Vagina (tissue), 2 donors: ENCODE results near the gene EPS8L3. TPM values are rescaled to one million over a fixed set of nuclear protein-coding genes. Genes with fewer than 3 reads are reported as not detected.

Experiments
- DNase-seq, 2 donors: peaks; one replicate each; pipeline ENCODE4 v3.0.0-alpha.2; 2017; ENCODE audit errors: extremely low spot score in 2 of 2
- H3K27ac ChIP-seq: fragments of 200-600 bp; sonication (generic); one replicate; pipeline ENCODE4 v1.5.1; 2019
- H3K27me3 ChIP-seq: fragments of 200-600 bp; sonication (generic); one replicate; pipeline ENCODE4 v1.5.1; 2019
- H3K36me3 ChIP-seq, 2 donors: fragments of 200-600 bp; sonication (generic); one replicate each; pipeline ENCODE4 v1.5.1; 2017 to 2019
- H3K4me1 ChIP-seq: fragments of 200-600 bp; sonication (generic); one replicate; pipeline ENCODE4 v1.5.1; 2019
- H3K4me3 ChIP-seq, 2 donors: fragments of 200-600 bp; sonication (generic); 1 replicate in 1 of 2; 2 replicates in 1 of 2; pipeline ENCODE4 v1.5.1; 2016 to 2019
- H3K9me3 ChIP-seq: fragments of 200-600 bp; sonication (generic); one replicate; pipeline ENCODE4 v1.5.1; 2019
- POLR2A ChIP-seq, 2 donors: fragments of 450-650 bp; IDR thresholded peaks; one replicate each; pipeline ENCODE4 v1.6.1; 2017; ENCODE audit warnings: antibody characterized with exemption in 2 of 2, mild to moderate bottlenecking in 2 of 2, moderate library complexity in 2 of 2
- POLR2AphosphoS5 ChIP-seq, 2 donors: sonication (generic); formaldehyde crosslinking; IDR thresholded peaks; one replicate each; pipeline ENCODE4 v1.9.0; 2017; ENCODE audit warnings: antibody characterized with exemption in 2 of 2, mild to moderate bottlenecking in 2 of 2, low read depth in 1 of 2; ENCODE audit not compliant: insufficient read depth in 1 of 2
- intact Hi-C: fragments of 100-400 bp; cut with DNase I; formaldehyde crosslinking; loops from one replicate; pipeline ENCODE4 v1.15.1; 2023
- total RNA-seq: library from RNA; depleted of rRNA; stranded (reverse); fragments of >200 nt; gene quantifications from one replicate; pipeline ENCODE4 v1.2.3, GENCODE V29; 2016
- TF ChIP-seq, protein P1 (sequence below), 3 experiments: fragments of 450-650 bp in 2 of 3; fragments of 200-600 bp in 1 of 3; sonication (generic) in 1 of 3; IDR thresholded peaks; one replicate each; pipeline ENCODE4 v1.5.1; 2017 to 2019; ENCODE audit warnings: antibody characterized with exemption in 3 of 3, mild to moderate bottlenecking in 2 of 3, moderate library complexity in 2 of 3

Gene EPS8L3
- total RNA-seq, 1 donor from 2014 or later: not detected

DNA sequence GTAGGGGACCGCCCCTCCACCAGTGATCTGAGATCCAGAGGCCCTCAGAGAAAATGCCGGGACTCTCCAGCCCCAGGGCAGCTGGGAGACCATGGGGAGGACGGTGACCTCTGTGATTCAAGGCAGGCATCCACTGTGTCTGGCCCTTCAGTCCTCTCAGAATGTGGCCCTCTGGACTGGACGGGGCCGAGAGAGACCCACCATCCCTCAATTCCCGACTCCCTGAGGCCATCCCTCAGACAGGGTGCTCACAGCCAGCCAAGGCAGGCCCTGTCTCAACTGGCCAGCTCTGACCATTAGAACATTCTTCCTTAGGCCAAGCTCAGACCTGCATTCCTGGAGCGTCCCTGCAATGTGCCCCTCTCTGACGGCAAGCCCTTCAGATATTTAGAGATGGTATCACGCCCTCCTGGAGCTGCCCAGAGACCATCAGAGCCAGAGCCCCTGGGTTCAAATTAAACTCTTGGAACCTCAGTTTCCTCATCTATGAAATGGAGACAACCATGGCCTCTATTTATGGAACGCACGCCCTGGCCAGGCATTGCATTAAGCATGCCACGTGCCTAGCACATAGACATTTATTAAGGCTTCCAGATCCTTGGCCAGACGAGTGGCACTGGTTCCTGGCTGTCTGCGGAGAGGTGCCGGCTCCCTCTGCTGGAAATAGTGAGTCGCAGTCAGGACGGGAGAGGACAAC, 9.6 kb upstream of the EPS8L3 start:
- no peak for DNase-seq
- no peak overlapping the region for H3K27ac ChIP-seq
- intact Hi-C loops: loop anchor here (2.0 to 5.0 kb wide), 2 partner anchors 131 to 225 kb away; partner anchors contain the start of gene GNAI3

DNA sequence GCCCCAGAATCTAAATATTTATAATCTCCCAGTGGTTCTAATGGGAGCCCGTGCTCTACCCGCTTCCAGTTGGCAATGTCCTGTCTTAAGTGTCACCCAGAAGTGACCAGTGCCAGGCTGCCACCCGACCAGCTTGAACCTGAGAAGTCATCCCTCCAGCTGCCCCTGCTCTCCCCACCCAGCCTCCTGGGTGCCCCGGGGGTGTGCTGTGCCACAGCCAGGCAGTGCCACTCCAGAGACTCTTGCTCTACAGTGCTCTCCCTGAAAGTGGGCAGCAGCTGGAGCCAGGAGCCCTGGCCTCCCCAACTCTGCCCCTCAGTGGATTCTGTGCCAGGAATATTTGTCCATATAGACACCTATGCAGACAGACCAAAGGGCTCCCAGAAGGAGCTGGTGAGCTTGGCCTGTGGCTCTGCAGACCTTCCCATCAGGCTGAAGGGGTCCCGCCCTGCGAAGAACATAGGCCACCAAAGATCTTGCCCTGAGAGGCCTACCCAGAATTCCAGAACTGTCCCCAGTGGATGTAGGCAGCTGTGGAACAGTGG, 9.0 kb upstream of the EPS8L3 start:
- intact Hi-C loops: loop anchor here (2.0 to 5.0 kb wide), 2 partner anchors 130 to 224 kb away; partner anchors contain the start of gene GNAI3
- H3K27ac ChIP-seq: no peak overlapping the region
- no peaks in the 10 kb centered on the region for H3K9me3 ChIP-seq

More for the DNA sequence above, 9.6 kb upstream of the EPS8L3 start:
- Histone ChIP-seq H3K9me3 (no peaks in the 10 kb centered on the region), H3K36me3 (no peaks in the 10 kb centered on the region), H3K27me3 (no peaks in the 10 kb centered on the region), H3K4me1 (no peaks in the 10 kb centered on the region), H3K4me3 (no peak overlapping the region)
- TF ChIP-seq, protein P1, sequence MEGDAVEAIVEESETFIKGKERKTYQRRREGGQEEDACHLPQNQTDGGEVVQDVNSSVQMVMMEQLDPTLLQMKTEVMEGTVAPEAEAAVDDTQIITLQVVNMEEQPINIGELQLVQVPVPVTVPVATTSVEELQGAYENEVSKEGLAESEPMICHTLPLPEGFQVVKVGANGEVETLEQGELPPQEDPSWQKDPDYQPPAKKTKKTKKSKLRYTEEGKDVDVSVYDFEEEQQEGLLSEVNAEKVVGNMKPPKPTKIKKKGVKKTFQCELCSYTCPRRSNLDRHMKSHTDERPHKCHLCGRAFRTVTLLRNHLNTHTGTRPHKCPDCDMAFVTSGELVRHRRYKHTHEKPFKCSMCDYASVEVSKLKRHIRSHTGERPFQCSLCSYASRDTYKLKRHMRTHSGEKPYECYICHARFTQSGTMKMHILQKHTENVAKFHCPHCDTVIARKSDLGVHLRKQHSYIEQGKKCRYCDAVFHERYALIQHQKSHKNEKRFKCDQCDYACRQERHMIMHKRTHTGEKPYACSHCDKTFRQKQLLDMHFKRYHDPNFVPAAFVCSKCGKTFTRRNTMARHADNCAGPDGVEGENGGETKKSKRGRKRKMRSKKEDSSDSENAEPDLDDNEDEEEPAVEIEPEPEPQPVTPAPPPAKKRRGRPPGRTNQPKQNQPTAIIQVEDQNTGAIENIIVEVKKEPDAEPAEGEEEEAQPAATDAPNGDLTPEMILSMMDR (IDR thresholded peaks at IDR 0.05): peak; percentile 56 to 89 (median 78)
- no peak for TF ChIP-seq POLR2A (IDR thresholded peaks at IDR 0.05)
- peak; percentile 38 to 56 for TF ChIP-seq POLR2AphosphoS5 (IDR thresholded peaks at IDR 0.05; ENCODE audit: insufficient read depth in 1 of 2, low read depth in 1 of 2)

DNA sequence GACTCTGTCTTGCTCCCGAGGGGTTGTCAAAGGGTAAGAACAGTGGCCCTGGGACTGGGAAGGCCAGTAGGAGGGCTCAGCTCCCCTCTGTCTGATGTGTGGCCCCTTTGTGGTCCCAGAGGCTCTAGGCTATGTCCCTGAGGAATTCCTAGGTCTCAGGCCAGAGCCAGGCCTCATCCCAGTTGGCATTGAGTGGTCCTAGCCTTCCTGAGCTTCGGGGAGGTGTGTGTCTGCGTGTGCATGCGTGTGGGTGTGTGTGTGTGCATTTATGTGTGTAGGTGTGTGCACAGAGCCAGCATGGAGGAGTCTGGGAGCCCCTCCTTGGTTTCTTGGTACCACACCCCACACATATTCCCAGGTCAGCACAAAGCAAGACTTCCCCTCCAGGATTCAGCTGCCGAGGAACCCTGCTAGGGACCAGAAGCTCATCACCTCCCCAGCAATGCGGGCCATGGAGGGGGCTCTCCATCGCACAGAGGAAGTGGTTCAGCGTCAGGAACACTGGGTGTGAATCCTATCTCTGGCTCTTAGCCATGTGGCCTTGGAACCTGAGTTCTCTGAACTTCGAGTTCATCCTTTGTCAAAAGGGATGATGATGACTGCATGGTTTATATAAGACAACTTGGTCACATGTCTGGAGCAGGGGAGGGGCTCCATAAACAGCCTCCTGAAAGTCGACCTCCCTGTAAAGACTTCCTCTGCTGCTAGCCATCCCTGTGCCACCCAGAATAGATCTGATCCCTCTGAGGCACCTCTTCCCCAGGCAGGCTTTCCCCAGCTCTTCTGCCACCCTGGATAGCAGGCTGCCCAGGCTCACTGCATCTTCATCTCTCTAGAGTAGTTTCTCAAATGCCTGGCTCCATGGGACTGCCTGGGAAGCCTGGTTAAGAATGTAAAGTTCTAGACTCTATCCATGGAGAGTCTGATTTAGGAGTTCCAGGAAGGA, 8.3 kb upstream of the EPS8L3 start:
- no peak for DNase-seq
- Histone ChIP-seq H3K27ac (no peak overlapping the region), H3K36me3 (no peaks in the 10 kb centered on the region), H3K4me1 (no peaks in the 10 kb centered on the region), H3K9me3 (no peaks in the 10 kb centered on the region), H3K4me3 (no peak overlapping the region), H3K27me3 (no peaks in the 10 kb centered on the region)
- intact Hi-C loops: loop anchor here (2.0 to 5.0 kb wide), 2 partner anchors 130 to 223 kb away; partner anchors contain the start of gene GNAI3
- no peak for TF ChIP-seq POLR2AphosphoS5 (IDR thresholded peaks at IDR 0.05; ENCODE audit: insufficient read depth in 1 of 2, low read depth in 1 of 2)
- TF ChIP-seq POLR2A (IDR thresholded peaks at IDR 0.05): no peak
- TF ChIP-seq, protein P1 (IDR thresholded peaks at IDR 0.05): no peak

More for the DNA sequence above, 9.0 kb upstream of the EPS8L3 start:
- no peaks in the 10 kb centered on the region for H3K36me3 ChIP-seq
- H3K4me1 ChIP-seq: no peaks in the 10 kb centered on the region
- no peaks in the 10 kb centered on the region for H3K27me3 ChIP-seq
- no peak for DNase-seq
- TF ChIP-seq POLR2A (IDR thresholded peaks at IDR 0.05) (no peak), POLR2AphosphoS5 (IDR thresholded peaks at IDR 0.05; ENCODE audit: insufficient read depth in 1 of 2, low read depth in 1 of 2) (no peak)
- TF ChIP-seq, protein P1 (IDR thresholded peaks at IDR 0.05): no peak
- H3K4me3 ChIP-seq: no peak overlapping the region

DNA sequence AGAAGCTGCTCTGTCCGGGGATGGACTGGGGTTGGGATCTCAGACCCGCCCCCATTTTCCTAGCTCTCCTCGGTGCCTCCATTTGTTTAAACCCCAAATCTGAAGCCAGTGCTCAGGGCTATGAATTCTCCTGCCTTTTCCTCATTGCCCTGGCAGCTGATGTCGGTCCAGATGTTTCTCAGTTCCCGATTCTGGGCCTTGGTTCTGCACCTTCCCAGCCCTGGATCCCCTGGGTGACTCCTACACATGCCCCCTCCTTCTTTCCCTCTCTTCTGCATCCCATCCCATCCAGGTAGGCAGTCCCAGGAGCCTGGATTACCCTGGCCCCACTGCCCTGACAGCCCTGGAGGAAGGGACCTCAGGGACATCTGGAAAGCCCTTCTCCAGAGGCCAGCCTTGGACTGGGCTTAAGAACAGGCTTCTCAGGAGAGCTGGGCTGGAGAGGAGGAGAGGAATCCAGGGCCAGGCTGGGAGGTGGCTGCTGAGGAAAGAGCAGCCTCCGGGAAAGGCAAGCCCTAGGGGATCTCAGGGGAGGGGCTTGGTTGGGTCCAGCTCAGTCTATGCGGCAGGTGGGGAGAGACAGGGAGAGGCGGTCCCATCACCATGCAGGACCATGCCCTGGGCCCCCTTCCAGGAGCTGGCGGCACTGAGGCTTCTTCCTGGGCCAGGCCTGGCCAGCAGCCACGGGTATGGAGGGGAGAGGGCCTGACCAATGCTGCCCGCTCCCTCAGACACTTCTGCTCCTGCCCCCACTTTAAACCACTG, 6.8 kb upstream of the EPS8L3 start:
- no peaks in the 10 kb centered on the region for H3K36me3 ChIP-seq
- TF ChIP-seq, protein P1 (IDR thresholded peaks at IDR 0.05): no peak
- TF ChIP-seq POLR2A (IDR thresholded peaks at IDR 0.05) (no peak), POLR2AphosphoS5 (IDR thresholded peaks at IDR 0.05; ENCODE audit: insufficient read depth in 1 of 2, low read depth in 1 of 2) (no peak)
- no peaks in the 10 kb centered on the region for H3K27me3 ChIP-seq
- no peak overlapping the region for H3K27ac ChIP-seq
- no peak for DNase-seq
- no peak overlapping the region for H3K4me3 ChIP-seq
- H3K9me3 ChIP-seq: no peaks in the 10 kb centered on the region
- no peaks in the 10 kb centered on the region for H3K4me1 ChIP-seq
- intact Hi-C loops: loop anchor here (5.0 kb wide), 1 partner anchor 128 kb away; no protein-coding TSS in a partner anchor
